Colonic mucosa (tissue), 4 donors: ENCODE measurements around the gene ZC3H4. TPM values are rescaled to one million over a fixed set of nuclear protein-coding genes. Genes with fewer than 3 reads are reported as not detected.

ENCODE experiments used
- DNase-seq: peaks from one replicate; pipeline ENCODE4 v3.0.0-alpha.2; 2020
- H3K27ac ChIP-seq: fragments of 200-600 bp; one replicate; pipeline ENCODE4 v1.8.0; 2021
- H3K27me3 ChIP-seq: fragments of 200-600 bp; one replicate; pipeline ENCODE4 v1.8.0; 2021
- H3K36me3 ChIP-seq: fragments of 200-600 bp; one replicate; pipeline ENCODE4 v1.8.0; 2021
- H3K4me1 ChIP-seq: fragments of 200-600 bp; one replicate; pipeline ENCODE4 v1.8.0; 2021; ENCODE audit warnings: mild to moderate bottlenecking
- H3K4me3 ChIP-seq: fragments of 200-600 bp; one replicate; pipeline ENCODE4 v1.8.0; 2021
- H3K9ac ChIP-seq, 2 donors: one replicate each; pipeline ENCODE4 v1.7.0; 2013; ENCODE audit warnings: control low read depth in 2 of 2, low read depth in 2 of 2, low read length in 2 of 2
- H3K9me3 ChIP-seq: fragments of 200-600 bp; one replicate; pipeline ENCODE4 v1.8.0; 2021
- intact Hi-C: fragments of 100-400 bp; cut with DNase I; formaldehyde crosslinking; loops from one replicate; pipeline ENCODE4 v1.14.1; 2022
- total RNA-seq, 2 donors: library from RNA; stranded (reverse); fragmentation: NEBNext Ultra II Directional in 1 of 2; extraction: Animal tissue kit (Norgen Biotek cat#: 25700) in 1 of 2; gene quantifications; one replicate each; pipeline ENCODE4 v1.2.1, GENCODE V29; 2021
- TF ChIP-seq, protein P1 (sequence below): fragments of 200-600 bp; IDR thresholded peaks from one replicate; pipeline ENCODE4 v1.8.0; 2022; ENCODE audit warnings: antibody characterized with exemption, mild to moderate bottlenecking
- donor health status: healthy.
- donor health status: DM: no; HTN: no; CAD: no.
- donor health status: DM: no; HTN: no; CAD: no.

Gene ZC3H4
- total RNA-seq, 2 donors from 2014 or later, result 27.2 to 62.2 TPM

GRCh38 chr19:47125669-47125938, 12.0 kb upstream of the ZC3H4 start:
- no peak overlapping the region for H3K27ac ChIP-seq
- intact Hi-C loops, result loop anchor here (1.0 to 10.0 kb wide), 2 partner anchors 46 to 91 kb away; no protein-coding TSS in a partner anchor
- no peak for DNase-seq

GRCh38 chr19:47124937-47125668, 11.5 kb upstream of the ZC3H4 start:
- H3K4me1 ChIP-seq, result no peaks in the 10 kb centered on the region
- H3K27ac ChIP-seq, result no peak overlapping the region
- intact Hi-C loops, result loop anchor here (1.0 to 10.0 kb wide), 2 partner anchors 46 to 90 kb away; no protein-coding TSS in a partner anchor
- no peak for DNase-seq
- H3K27me3 ChIP-seq, result no peaks in the 10 kb centered on the region
- TF ChIP-seq, protein P1, sequence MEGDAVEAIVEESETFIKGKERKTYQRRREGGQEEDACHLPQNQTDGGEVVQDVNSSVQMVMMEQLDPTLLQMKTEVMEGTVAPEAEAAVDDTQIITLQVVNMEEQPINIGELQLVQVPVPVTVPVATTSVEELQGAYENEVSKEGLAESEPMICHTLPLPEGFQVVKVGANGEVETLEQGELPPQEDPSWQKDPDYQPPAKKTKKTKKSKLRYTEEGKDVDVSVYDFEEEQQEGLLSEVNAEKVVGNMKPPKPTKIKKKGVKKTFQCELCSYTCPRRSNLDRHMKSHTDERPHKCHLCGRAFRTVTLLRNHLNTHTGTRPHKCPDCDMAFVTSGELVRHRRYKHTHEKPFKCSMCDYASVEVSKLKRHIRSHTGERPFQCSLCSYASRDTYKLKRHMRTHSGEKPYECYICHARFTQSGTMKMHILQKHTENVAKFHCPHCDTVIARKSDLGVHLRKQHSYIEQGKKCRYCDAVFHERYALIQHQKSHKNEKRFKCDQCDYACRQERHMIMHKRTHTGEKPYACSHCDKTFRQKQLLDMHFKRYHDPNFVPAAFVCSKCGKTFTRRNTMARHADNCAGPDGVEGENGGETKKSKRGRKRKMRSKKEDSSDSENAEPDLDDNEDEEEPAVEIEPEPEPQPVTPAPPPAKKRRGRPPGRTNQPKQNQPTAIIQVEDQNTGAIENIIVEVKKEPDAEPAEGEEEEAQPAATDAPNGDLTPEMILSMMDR, result peak; percentile 67
- H3K9ac ChIP-seq, result peak overlapping the region in 1 of 2 donors; percentile 14
- H3K9me3 ChIP-seq, result no peaks in the 10 kb centered on the region
- no peaks in the 10 kb centered on the region for H3K36me3 ChIP-seq
- no peak overlapping the region for H3K4me3 ChIP-seq

More at GRCh38 chr19:47125669-47125938, 12.0 kb upstream of the ZC3H4 start:
- TF ChIP-seq, protein P1, result no peak
- Histone ChIP-seq H3K4me3 (no peak overlapping the region), H3K9me3 (no peaks in the 10 kb centered on the region), H3K4me1 (no peaks in the 10 kb centered on the region), H3K27me3 (no peaks in the 10 kb centered on the region), H3K36me3 (no peaks in the 10 kb centered on the region), H3K9ac (no peak overlapping the region)

GRCh38 chr19:47123406-47123805, 9.8 kb upstream of the ZC3H4 start:
- Histone ChIP-seq H3K27ac (no peak overlapping the region), H3K9ac (no peak overlapping the region), H3K36me3 (no peaks in the 10 kb centered on the region), H3K4me1 (no peaks in the 10 kb centered on the region), H3K9me3 (no peaks in the 10 kb centered on the region), H3K27me3 (no peaks in the 10 kb centered on the region), H3K4me3 (no peak overlapping the region)
- intact Hi-C loops, result loop anchor here (10.0 kb wide), 1 partner anchor 89 kb away; no protein-coding TSS in a partner anchor
- no peak for DNase-seq
- TF ChIP-seq, protein P1, result no peak

DNA sequence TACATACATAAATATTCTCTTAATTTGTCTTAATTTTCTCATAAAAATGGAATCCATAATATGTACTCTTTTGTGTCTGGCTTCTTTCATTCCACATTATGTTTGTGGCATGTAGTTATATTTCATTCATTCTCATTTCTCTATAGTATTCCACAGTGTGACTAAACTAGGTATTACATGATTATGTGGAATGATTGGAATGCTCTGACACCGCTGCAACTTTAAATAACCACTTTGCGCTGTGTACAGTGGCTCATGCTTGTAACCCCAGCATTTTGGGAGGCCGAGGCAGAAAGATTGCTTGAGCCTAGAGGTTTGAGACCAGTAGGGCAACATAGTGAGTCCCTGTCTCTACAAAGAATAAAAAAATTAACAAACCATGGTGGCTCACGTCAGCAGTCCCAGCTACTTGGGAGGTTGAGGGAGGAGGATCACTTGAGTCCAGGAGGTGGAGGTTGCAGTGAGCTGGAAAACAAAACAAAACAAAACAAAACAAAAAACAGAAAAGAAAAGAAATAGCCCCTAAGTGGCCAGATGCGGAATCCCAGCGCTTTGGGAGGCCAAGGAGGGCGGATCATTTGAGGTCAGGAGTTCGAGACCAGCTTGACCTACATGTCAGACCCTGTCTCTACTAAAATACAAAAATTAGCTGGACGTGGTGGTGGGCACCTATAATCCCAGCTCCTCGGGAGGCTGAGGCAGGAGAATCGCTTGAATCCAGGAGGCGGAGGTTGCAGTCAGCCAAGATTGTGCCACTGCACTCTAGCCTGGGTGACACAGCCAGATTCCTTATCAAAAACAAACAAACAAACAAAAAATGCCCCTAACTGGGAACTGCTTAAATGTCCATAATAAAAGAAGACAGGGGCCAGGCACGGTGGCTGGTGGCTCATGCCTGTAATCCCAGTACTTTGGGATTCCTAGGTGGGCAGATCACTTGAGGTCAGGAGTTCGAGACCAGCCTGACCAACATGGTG, 9.1 kb upstream of the ZC3H4 start:
- Histone ChIP-seq H3K9ac (no peak overlapping the region), H3K9me3 (no peaks in the 10 kb centered on the region), H3K4me1 (no peaks in the 10 kb centered on the region), H3K27me3 (no peaks in the 10 kb centered on the region), H3K36me3 (no peaks in the 10 kb centered on the region), H3K27ac (no peak overlapping the region), H3K4me3 (no peak overlapping the region)
- intact Hi-C loops, result loop anchor here (10.0 kb wide), 1 partner anchor 88 kb away; no protein-coding TSS in a partner anchor
- DNase-seq, result no peak
- TF ChIP-seq, protein P1, result no peak

- H3K9ac ChIP-seq, result no peak overlapping the region
- DNase-seq, result no peak
- TF ChIP-seq, protein P1, result no peak
- H3K4me1 ChIP-seq, result no peaks in the 10 kb centered on the region
- intact Hi-C loops, result loop anchor here (10.0 kb wide), 1 partner anchor 86 kb away; no protein-coding TSS in a partner anchor
- H3K4me3 ChIP-seq, result no peak overlapping the region
- H3K27ac ChIP-seq, result no peak overlapping the region
- no peaks in the 10 kb centered on the region for H3K36me3 ChIP-seq
- H3K27me3 ChIP-seq, result no peaks in the 10 kb centered on the region
- H3K9me3 ChIP-seq, result no peaks in the 10 kb centered on the region
Measured at GRCh38 chr19:47120470-47121067, 7.0 kb upstream of the ZC3H4 start.
